Inferior parietal cortex (tissue), 1 donor: Measurements from ENCODE around the gene LYG2.
"Not testable (repeated sequence)": the region's sequence is repeated elsewhere in the genome, so short reads cannot be mapped to it uniquely, and the experiment has no call there.

ENCODE experiments used
- DNase-seq: peaks from one replicate; pipeline ENCODE4 v3.0.0-alpha.2; 2016; ENCODE audit errors: extremely low spot score

Gene LYG2, protein sequence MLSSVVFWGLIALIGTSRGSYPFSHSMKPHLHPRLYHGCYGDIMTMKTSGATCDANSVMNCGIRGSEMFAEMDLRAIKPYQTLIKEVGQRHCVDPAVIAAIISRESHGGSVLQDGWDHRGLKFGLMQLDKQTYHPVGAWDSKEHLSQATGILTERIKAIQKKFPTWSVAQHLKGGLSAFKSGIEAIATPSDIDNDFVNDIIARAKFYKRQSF

DNA sequence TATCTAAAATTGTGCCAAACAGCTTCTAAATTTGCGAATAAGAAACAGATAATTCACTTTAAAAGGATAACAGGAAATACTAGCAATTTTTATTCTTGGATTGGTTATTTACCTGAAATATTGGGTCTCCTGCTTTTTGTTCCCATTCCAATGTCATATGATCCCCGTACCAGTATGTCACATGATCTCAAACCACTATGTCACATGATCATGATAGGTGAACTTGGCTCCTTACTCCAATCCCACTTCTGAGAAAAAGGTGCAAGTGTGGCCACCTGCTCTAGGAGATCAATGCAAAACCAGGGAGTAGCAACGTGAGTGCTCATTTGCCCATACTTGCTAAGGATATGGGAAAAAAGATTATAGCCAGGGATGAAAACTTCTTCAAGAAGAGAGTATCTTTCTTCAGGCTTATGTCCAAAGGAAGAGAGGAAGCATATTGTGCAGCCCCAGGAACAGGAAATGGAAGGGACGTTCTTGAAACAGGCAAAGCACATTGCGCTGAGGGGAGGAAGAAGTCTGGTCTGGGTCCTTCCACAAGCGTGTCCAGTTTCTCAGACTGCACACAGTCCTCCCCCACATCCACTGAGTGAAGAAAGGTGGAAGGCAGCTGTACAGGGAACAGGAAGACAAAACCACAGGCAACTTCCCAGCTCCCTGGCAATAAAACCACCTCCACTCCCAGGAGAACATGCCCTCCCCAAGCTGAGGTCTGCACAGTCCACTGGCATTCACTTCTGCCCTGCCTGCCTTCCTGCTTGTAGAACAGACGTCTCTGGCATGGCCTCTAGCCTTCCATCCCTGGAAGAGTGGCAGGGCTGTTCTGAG lies at the start of gene LYG2:
TSS of gene LYG2 (minus strand) at position 176 of the 828 bp plus-strand sequence. CDS start 1,406 bp downstream, outside the sequence.
- DNase-seq, result no peak

DNA sequence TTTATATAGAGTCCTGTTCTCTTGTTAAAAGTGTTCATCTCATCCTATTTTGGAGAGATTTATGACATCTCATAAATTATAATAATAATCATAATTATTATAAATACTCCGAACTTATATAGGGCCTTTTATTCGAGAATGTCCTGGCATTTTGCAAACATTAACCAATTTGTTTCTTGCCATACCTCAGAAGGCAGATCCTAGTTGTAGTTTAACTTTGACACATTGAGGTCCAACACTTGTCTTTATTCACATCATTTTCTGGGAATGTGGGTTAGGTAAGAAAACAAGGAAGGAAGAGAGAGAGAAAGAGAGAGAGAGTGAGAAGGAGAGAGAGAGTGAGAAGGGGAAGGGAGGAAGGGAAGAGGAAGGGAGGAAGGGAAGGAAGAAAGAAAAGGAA lies 45.6 kb upstream of the LYG2 start, which contains the start of gene LYG1:
TSS of gene LYG1 (minus strand) at position 101 of the 400 bp plus-strand sequence. CDS start 5,527 bp downstream, outside the sequence.
- not testable (repeated sequence) for DNase-seq

DNA sequence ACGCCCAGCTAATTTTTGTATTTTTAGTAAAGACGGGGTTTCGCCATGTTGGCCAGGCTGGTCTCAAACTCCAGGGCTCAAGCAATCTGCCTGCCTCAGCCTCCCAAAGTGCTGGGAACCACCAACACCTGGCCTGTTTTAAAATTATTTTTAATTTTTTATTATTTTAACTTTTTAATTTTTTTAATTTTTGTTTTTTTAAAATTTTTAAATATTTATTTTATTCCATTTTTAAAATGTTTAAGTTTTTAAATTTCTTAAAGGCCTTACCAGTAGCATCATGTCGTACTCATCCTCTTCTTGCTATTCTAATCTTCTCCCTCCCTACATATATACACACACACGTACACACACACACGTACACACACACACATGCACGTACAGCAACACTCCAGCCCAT lies 44.1 kb upstream of the LYG2 start:
- no peak for DNase-seq

DNA sequence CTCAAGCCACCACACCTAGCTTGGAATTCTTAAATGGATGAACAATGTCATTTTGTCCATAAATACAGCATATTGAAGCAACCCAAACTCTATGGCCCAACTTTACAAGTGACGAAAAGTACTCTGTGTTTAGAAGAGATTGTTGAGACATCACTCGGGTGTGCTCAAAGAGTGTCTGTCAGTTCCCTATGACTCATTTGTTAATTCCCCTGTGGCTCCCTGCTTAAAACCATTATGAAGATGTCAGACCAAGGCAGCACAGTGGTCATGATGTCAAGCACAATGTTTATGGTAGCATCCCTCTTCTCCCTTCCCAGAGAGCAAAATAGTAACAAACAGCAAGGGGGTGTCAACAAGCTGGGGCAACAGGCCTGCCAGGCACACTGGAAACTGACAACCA lies 42.5 kb upstream of the LYG2 start:
- no peak for DNase-seq

DNA sequence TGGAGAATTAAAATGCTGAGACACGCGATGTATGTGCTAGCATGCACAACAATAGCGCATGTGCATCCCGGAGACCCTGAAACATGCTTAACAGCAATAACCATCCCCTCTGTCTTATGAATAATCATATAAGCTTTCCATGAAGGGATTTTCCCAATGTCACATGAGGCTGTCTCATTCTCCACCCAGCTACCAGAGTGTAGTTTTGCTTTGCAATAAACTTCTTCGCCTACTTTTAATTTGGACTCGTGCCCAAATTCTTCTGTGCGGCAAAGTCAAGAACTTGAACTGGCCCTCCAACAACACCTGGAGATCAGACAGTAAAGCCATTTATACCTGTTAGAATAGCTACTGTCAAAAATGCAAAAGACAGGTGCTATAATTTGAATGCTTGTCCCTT lies 30.1 kb upstream of the LYG2 start:
- no peak for DNase-seq

DNA sequence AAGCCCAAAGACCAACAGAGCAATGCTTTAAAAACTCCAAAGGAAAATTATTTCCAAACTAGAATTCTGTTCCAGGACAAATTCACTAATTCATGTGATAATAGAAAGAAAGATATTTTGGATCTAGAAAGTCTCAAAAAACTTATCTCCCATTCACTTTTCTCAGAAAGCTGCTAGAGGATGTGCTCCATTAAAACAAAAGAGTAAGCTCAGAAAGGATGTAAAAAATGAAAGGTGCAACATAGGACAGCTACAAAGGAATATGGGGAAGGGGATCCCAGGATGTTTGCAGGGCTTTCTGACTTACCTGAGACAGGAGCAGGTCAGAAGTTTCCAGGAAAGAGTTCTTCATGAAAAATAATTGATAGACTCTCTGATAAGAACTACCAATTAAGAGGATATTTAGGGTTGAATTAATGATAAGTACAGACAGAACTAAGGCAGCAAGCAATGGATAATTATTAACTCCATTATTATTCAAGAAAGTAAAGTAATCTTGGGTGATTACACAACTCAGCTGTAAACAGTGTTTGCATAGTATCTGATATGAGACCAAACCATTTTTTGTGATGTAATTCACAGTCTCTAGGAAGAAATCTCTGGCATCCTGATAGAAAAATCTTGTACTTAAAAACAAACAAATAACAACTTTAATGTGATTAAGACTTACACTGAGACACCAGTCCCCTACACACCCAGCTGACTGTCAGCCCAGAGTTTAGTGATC lies 24.7 kb upstream of the LYG2 start:
- DNase-seq, result no peak

DNA sequence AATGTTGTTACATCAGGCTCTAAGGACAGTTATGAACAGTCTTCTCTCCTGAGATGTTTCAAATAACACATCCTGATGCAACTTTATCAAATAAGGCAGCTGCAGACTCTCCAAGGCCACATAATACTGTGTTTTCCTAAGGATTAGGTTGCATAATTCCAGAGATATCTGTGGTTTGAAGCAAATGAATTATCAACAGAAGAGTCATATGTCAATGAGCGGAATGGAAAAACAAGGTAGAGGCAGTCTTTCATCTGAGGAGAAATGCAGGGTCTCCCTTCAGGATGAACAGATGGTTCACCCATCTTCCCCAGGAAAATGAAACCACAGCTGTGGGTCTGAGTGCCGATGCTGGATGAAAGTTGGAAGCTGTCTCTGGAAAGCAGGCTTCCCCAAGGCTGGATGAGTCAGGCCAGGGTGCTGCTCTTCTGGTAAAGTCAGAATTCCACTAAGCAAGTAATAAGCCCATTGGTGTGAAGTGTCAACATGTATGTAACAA lies 23.4 kb upstream of the LYG2 start:
- DNase-seq, result no peak

DNA sequence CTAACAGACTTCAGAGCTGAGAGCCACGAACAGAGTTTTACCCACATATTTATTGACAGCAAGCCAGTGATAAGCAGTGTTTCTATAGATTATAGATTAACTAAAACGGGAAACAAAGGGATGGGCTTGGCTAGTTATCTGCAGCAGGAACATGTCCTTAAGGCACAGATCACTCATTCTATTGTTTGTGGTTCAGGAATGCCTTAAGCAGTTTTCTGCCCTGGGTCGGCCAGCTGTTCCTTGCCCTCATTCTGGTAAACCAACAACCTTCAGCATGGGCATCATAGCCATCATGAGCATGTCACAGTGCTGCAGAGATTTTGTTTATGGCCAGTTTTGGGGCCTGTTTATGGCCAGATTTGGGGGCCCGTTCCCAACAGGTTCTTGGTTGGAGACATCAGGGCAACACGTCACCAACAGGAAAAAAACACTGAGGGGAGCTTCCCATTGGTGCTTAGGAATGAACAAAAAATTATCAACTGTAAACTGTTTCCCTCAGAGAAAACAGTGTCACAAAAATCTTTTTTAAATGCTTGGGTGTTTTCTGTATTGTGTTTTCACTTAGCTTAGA lies 22.8 kb upstream of the LYG2 start:
- DNase-seq, result not testable (repeated sequence)

DNA sequence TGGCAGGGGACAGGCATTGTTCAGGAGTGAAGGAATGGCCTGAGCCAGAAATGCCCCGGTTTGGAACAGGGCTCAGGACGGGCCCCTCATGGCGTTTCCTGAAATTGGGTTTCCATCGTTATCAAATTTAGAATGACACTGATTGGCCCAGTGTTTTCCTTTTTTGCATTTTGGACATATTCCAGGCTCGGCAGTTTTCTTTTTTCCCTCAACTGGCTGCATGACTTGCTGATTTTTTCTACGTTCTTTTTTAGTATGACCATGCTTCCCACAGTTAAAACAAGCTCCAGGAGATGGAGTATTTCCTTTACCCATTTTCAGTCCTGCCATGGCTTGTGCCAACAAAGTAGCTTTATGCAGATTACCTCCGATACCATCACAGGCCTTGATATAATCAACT lies 20.4 kb upstream of the LYG2 start:
- DNase-seq, result no peak

DNA sequence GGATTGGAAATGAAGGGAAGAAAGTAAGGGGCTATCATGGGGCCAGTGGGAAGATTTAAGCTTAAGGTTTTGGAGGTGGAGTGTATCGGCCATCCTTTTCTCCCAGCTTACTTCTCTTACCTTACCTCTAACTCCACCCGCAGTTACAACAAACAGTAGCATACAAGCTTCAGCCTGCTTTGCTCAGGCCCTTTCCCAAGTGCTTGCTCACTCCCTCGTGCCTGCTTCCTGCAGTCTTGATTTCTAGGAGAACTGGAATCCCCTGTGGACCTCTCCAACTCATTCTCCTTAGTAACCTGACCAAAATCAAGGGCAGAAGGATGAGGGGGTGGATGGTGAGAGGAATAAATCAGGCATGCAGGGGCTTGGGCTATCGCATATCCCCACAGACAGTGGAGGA lies 5.8 kb upstream of the LYG2 start:
- no peak for DNase-seq

DNA sequence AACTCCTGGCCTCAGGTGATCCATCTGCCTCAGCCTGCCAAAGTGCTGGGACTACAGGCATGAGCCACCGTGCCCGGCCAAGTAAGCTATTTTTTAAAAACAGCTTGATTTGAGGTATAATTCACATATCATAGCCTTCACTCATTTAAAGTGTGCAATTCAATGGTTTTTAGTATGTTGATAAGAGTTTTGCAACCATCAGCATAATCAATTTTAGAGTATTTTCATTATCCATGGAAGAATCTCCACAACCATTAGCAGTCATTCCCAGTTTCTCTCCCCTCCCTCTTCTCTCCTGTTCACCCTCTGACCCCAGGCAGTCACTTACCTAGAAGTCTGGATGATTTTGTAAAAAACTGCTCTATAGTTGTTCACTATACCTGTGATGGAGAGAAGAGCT lies 4.7 kb upstream of the LYG2 start:
- DNase-seq, result no peak

DNA sequence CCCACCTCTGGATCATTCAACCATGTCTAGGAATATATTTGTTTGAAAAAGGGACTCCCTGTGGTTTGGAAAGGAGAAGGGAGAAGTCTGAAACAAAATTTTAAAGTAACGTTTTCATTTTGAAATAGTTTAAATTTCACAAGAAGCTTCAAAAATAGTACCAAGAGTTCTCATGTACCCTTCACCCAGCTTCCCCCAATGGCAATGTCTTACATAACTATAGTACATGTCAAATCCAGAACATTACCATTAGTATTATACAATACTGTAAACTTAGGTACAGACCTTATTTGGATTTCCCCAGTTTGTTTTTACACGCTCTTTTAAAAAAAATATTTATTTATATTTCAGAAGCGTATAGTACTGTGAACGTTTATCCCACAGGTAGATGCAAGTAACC lies 4.0 kb upstream of the LYG2 start:
- no peak for DNase-seq

DNA sequence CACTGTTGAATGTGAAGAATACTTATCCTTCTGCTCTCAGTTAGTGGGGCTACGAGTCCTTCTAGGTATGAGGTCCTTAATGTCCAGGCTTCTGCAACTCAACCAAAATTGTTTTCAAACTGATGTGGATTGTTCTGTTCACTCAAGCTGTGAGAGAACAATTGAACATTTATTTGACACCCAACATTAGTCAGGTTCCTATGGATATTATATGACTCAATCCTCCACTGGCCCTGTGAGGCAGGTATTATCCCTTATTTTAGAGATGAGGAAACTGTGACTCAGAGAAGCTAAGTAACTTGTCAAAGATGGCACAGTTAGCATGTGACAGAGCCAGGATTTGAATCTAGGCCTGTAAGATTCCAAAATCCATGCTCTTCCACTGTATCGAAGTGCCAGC lies 1.2 kb upstream of the LYG2 start:
- DNase-seq, result no peak

DNA sequence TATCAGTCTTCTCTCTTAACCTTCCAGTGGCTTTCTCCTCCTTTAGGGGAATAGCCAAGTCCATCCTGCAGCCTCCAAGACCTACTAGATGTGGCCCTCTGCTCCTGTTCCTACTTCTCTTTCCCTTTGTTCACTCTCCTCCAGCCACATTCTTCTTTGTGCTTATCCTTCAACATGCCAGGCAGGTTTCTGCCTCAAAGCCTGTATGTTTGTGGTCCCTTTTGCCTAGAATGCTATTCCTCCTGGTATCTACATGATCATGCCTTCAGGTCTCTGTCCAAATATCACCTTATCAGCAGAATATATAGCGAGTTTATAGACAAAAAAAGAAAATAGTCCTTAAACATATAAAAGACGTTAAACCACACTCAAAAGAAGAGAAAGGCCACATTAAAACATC lies 5.5 kb downstream of the LYG2 start:
- DNase-seq, result no peak

DNA sequence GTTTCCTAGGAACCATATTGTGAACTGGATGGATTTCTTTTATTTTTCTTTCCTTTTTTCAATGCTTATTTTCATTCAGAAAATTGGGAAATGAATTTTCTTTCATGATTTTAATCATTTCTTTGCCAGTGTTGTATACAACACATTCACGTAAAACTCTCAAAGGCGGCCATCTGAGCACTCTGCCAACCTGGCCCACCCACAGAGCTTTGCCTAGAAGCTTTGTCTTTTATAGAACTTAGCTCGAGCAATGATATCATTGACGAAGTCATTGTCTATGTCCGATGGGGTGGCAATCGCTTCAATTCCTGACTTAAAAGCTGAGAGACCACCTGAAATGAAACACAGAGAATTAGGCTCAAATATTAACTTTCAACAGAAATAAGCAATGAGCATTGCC lies 13.3 kb downstream of the LYG2 start:
- DNase-seq, result no peak

DNA sequence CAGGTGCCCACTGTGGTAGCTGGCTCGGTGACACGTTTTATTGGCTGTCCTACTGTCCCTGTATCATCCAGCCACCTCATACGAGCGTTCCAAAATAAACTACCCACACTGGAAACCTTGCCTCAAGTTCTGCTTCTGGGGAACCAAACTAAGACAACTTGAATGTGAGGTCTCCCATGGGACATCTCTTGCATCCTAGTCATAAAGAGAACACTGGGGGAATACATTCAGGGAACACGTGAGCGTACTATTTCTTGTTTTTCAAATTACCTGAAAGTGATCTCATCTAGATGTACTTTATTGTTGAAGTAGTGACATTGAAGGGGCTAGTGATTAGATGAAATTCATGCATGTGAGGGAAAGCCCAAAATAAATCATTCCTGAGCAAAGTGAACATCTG lies 15.0 kb downstream of the LYG2 start:
- DNase-seq, result no peak

DNA sequence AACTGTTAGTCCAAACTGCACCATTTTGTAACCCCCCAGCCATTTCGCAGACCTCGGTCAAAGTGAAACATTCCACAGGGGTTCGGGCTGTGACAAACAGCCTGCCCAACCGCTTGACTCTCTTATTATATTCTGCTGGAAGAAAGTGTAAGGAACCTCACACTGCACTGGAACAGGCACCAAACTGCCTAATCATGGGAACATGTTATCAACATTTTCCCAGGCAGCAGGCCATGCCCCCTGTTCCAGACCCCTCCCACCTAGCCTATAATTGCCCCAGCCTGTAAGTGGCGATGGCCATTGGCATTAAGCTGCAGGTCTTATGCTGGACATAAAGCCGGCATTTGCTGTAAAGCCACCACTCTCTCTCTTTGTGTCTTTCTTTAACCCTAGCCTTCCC lies 16.9 kb downstream of the LYG2 start:
- no peak for DNase-seq

DNA sequence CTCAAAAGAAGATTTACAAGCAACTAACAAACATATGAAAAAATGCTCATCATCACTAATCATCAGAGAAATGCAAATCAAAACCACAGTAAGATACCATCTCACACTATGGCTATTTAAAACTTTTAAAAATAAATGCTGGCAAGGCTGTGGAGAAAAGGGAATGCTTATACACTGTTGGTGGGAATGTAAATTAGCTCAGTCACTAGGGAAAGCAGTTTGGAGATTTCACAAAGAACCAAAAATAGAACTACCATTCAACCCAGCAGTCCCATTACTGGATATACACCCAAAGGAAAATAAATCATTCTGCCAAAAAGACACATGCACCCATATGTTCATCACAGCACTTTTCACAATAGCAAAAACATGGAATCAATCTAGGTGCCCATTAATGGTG lies 22.3 kb downstream of the LYG2 start:
- not testable (repeated sequence) for DNase-seq

DNA sequence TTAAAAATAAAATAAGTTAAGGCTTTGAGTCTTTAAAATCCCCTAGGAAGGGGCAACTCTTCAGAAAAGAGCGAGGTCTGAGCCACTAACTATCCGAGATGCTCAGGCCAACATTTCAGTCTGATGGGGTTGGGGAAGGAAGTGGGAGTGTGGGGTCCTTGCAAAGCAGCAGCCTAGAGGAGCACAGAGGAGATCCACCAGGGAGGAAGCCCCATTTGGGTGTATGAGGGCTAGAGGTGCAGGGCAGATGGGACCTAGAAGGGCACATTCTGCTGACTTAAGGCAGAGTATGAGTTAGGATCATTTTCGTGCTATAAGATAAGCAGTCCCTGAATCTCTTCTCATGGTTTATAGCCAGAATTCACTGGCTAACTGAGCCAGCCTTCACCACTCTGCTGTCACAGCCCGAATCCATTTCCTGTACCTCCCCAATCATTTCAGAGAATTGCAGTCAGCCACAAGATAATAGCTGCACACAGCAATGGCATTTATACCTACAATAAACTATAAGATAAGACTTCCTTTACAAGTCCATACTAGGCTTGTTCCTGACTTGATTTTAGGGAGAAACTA lies 37.5 kb downstream of the LYG2 start:
- no peak for DNase-seq

DNA sequence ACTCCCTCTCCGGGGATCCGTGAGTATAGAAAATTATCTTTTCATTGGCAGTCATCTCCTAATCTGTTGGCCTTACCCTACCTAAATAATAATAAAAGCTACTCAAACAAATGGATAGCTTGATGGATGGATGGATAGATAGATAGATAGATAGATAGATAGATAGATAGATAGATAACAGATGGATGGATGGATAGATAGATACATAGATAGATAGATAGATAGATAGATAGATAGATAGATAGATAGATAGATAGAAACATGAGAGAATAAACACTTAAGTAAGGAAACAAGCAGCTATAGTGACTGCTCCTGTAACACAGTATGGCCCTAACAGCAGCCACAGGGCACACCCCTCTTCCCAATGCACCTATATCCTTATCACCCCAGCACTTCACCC lies 39.4 kb downstream of the LYG2 start:
- DNase-seq, result no peak

DNA sequence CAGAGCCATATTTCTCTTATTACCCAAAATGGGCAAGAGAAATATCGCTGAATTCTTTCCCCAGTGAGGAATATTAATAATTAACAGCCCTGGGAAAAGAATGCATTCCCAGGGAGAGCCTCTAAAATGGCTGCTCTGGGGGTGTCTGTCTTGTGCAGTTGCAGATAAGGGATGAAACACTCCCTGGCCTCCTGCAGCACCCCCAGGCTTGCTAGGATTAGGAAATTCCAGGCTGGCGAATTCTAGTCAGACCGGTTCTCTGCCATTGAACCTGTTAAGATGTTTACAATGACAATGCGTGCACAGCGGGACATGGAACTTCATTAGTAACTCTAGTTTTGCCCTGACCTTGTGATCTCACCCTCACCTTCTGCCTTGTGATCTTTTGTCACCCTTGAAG lies 50.0 kb downstream of the LYG2 start:
- no peak for DNase-seq
